WTC11 (cell line): ENCODE results near the gene ADCY5. TPM values are rescaled to one million over a fixed set of nuclear protein-coding genes. Genes with fewer than 3 reads are reported as not detected.

Experiments
- ATAC-seq: fragments of 200-7000 bp; cut with Tn5 transposase; 2 replicates; pipeline ENCODE4 v1.10.0; 2021; ENCODE audit warnings: mild to moderate bottlenecking, moderate library complexity
- CTCF ChIA-PET: fragments of 300-600 bp; sonication (Branson Sonifier 250); formaldehyde crosslinking; loops from one replicate; lab custom pipeline; 2021; ENCODE audit warnings: antibody characterized with exemption; lab: Charles Lee
- POLR2A ChIA-PET: fragments of 350-600 bp; sonication (Branson Sonifier 250); formaldehyde crosslinking; loops from one replicate; lab custom pipeline; 2021; ENCODE audit warnings: antibody characterized with exemption; lab: Charles Lee
- DNase-seq: peaks from one replicate; pipeline ENCODE4 v3.0.0; 2021; ENCODE audit warnings: low spot score
- H3K27ac Mint-ChIP-seq: 2 replicates; pipeline ENCODE4 v1.8.0; 2021; ENCODE audit warnings: mixed read lengths
- H3K27me3 Mint-ChIP-seq: 2 replicates; pipeline ENCODE4 v1.8.0; 2021; ENCODE audit warnings: low read depth, mild to moderate bottlenecking, moderate library complexity, mixed read lengths
- H3K36me3 Mint-ChIP-seq: 2 replicates; pipeline ENCODE4 v1.8.0; 2021; ENCODE audit warnings: mixed read lengths
- H3K4me1 Mint-ChIP-seq: 2 replicates; pipeline ENCODE4 v1.8.0; 2022; ENCODE audit warnings: mixed read lengths
- H3K4me3 Mint-ChIP-seq: 2 replicates; pipeline ENCODE4 v1.8.0; 2021; ENCODE audit warnings: mild to moderate bottlenecking, moderate library complexity, mixed read lengths
- H3K9me3 Mint-ChIP-seq: 2 replicates; pipeline ENCODE4 v1.8.0; 2021; ENCODE audit warnings: mixed read lengths
- CREB1 ChIP-seq: sonication (generic); formaldehyde crosslinking; IDR thresholded peaks from 2 replicates; pipeline ENCODE4 v1.8.0; 2023; ENCODE audit warnings: mild to moderate bottlenecking, missing genetic modification reagents
- E2F4 ChIP-seq: sonication (generic); formaldehyde crosslinking; IDR thresholded peaks from 2 replicates; pipeline ENCODE4 v1.8.1; 2022; ENCODE audit warnings: low read depth, mild to moderate bottlenecking, moderate library complexity, missing genetic modification reagents, borderline replicate concordance
- ELF4 ChIP-seq: sonication (generic); formaldehyde crosslinking; IDR thresholded peaks from 2 replicates; pipeline ENCODE4 v1.8.1; 2022; ENCODE audit warnings: low read depth, mild to moderate bottlenecking, moderate library complexity, missing genetic modification reagents
- EMX1 ChIP-seq: fragments of 250-450 bp; sonication (Bioruptor Pico); IDR thresholded peaks from 2 replicates; pipeline ENCODE4 v1.8.0; 2021; ENCODE audit warnings: mild to moderate bottlenecking
- ERG ChIP-seq: fragments of 250-450 bp; sonication (Bioruptor Pico); IDR thresholded peaks from 2 replicates; pipeline ENCODE4 v1.8.0; 2021; ENCODE audit warnings: mild to moderate bottlenecking
- FOXK1 ChIP-seq: sonication (generic); formaldehyde crosslinking; IDR thresholded peaks from 2 replicates; pipeline ENCODE4 v1.8.0; 2022; ENCODE audit warnings: mild to moderate bottlenecking, moderate library complexity, missing genetic modification reagents
- GRHL2 ChIP-seq: fragments of 250-450 bp; sonication (Bioruptor Pico); IDR thresholded peaks from 2 replicates; pipeline ENCODE4 v1.8.0; 2022; ENCODE audit warnings: mild to moderate bottlenecking, moderate library complexity; ENCODE audit not compliant: insufficient replicate concordance, severe bottlenecking
- IRF2 ChIP-seq: sonication (generic); formaldehyde crosslinking; IDR thresholded peaks from 2 replicates; pipeline ENCODE4 v1.8.0; 2022; ENCODE audit warnings: low read depth, missing genetic modification reagents, borderline replicate concordance
- NR2C2 ChIP-seq: sonication (generic); formaldehyde crosslinking; IDR thresholded peaks from 2 replicates; pipeline ENCODE4 v1.8.0; 2022; ENCODE audit warnings: mild to moderate bottlenecking, missing genetic modification reagents
- NR3C1 ChIP-seq: sonication (generic); formaldehyde crosslinking; conservative IDR thresholded peaks from 2 replicates; pipeline ENCODE4 v1.8.1; 2023; ENCODE audit warnings: low read depth, mild to moderate bottlenecking, missing genetic modification reagents
- RELA ChIP-seq: sonication (generic); formaldehyde crosslinking; IDR thresholded peaks from 2 replicates; pipeline ENCODE4 v1.8.1; 2022; ENCODE audit warnings: missing genetic modification reagents, mild to moderate bottlenecking, borderline replicate concordance
- SMAD4 ChIP-seq: sonication (generic); formaldehyde crosslinking; IDR thresholded peaks from 2 replicates; pipeline ENCODE4 v1.8.0; 2022; ENCODE audit warnings: mild to moderate bottlenecking, missing genetic modification reagents
- TCF7 ChIP-seq: sonication (generic); formaldehyde crosslinking; IDR thresholded peaks from 2 replicates; pipeline ENCODE4 v1.8.0; 2022; ENCODE audit warnings: mild to moderate bottlenecking, low read depth, missing genetic modification reagents, moderate library complexity
- ZNF232 ChIP-seq: sonication (generic); formaldehyde crosslinking; IDR thresholded peaks from 2 replicates; pipeline ENCODE4 v1.8.0; 2022; ENCODE audit warnings: mild to moderate bottlenecking, missing genetic modification reagents
- ZNF263 ChIP-seq: sonication (generic); formaldehyde crosslinking; IDR thresholded peaks from 2 replicates; pipeline ENCODE4 v1.8.1; 2022; ENCODE audit warnings: low read depth, mild to moderate bottlenecking, moderate library complexity, missing genetic modification reagents
- ZNF317 ChIP-seq: sonication (generic); formaldehyde crosslinking; IDR thresholded peaks from 2 replicates; pipeline ENCODE4 v1.8.1; 2023; ENCODE audit warnings: low read depth, mild to moderate bottlenecking, moderate library complexity, missing genetic modification reagents, borderline replicate concordance
- ZNF416 ChIP-seq: fragments of 250-450 bp; sonication (Bioruptor Pico); IDR thresholded peaks from 2 replicates; pipeline ENCODE4 v1.9.0; 2021; ENCODE audit warnings: mild to moderate bottlenecking, inconsistent platforms
- ZNF423 ChIP-seq: fragments of 250-450 bp; sonication (Bioruptor Pico); IDR thresholded peaks from 2 replicates; pipeline ENCODE4 v2.1.2; 2022; ENCODE audit warnings: mild to moderate bottlenecking, moderate library complexity
- total RNA-seq: library from RNA; stranded (reverse); gene quantifications from 3 replicates; pipeline ENCODE4 v1.2.3, GENCODE V29; 2021
- TF ChIP-seq, protein P1 (sequence below): sonication (generic); formaldehyde crosslinking; IDR thresholded peaks from 2 replicates; pipeline ENCODE4 v1.8.0; 2022; ENCODE audit warnings: mild to moderate bottlenecking, missing genetic modification reagents
- TF ChIP-seq, protein P2 (sequence below): fragments of 200-600 bp; IDR thresholded peaks from 2 replicates; pipeline ENCODE4 v1.8.0; 2022; ENCODE audit warnings: antibody characterized with exemption
- TF ChIP-seq, protein P3 (sequence below): fragments of 250-450 bp; sonication (Bioruptor Pico); IDR thresholded peaks from 2 replicates; pipeline ENCODE4 v1.9.0; 2021; ENCODE audit warnings: mild to moderate bottlenecking
- TF ChIP-seq, protein P4 (sequence below): sonication (generic); formaldehyde crosslinking; IDR thresholded peaks from 2 replicates; pipeline ENCODE4 v1.8.1; 2022; ENCODE audit warnings: mild to moderate bottlenecking, missing genetic modification reagents, moderate library complexity, borderline replicate concordance

ADCY5 gene
- total RNA-seq, 1 experiment from 2014 or later, result 23.5 TPM

DNA sequence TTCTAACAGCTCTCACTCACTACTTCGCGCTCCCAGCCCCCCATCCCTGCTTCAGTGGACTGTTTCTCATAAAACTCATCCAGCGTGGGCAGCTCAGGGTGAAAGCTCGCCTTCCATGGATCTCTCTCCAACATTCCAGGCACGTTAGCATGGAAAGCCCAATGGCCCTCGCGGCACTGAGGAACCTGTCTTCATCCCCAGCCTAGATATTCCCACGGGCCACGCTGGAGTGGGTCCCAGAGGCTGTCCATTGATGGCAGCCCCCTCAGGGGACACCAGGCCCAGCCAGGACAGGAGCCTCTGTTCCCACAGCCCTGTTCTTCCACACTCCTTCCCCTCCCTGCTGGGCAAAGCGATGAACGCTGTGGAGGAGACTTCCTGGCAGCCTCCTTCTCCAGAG lies 126.0 kb downstream of the ADCY5 start:
- Mint-ChIP-seq H3K36me3 (peaks cover 3% of the 10 kb centered on the region; the same call in 1 of the 2 replicates), H3K27me3 (no peaks in the 10 kb centered on the region), H3K27ac (no peak overlapping the region), H3K4me1 (peaks cover 61% of the 10 kb centered on the region), H3K4me3 (no peak overlapping the region), H3K9me3 (peaks cover 3% of the 10 kb centered on the region; the same call in 1 of the 2 replicates)
- ChIA-PET CTCF (interaction anchor here (1.0 to 3.2 kb wide), 6 partner anchors 8 to 166 kb away, joined by 3 to 13 read pairs (median 6); no protein-coding TSS in a partner anchor), POLR2A (interaction anchor here (1.6 kb wide), 1 partner anchor 7 kb away, joined by 4 read pairs; no protein-coding TSS in a partner anchor)
- ATAC-seq (no peak), DNase-seq (no peak)
- TF ChIP-seq, protein P1, sequence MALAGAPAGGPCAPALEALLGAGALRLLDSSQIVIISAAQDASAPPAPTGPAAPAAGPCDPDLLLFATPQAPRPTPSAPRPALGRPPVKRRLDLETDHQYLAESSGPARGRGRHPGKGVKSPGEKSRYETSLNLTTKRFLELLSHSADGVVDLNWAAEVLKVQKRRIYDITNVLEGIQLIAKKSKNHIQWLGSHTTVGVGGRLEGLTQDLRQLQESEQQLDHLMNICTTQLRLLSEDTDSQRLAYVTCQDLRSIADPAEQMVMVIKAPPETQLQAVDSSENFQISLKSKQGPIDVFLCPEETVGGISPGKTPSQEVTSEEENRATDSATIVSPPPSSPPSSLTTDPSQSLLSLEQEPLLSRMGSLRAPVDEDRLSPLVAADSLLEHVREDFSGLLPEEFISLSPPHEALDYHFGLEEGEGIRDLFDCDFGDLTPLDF (CRISPR knock-in tag), result no peak
- TF ChIP-seq, protein P2, sequence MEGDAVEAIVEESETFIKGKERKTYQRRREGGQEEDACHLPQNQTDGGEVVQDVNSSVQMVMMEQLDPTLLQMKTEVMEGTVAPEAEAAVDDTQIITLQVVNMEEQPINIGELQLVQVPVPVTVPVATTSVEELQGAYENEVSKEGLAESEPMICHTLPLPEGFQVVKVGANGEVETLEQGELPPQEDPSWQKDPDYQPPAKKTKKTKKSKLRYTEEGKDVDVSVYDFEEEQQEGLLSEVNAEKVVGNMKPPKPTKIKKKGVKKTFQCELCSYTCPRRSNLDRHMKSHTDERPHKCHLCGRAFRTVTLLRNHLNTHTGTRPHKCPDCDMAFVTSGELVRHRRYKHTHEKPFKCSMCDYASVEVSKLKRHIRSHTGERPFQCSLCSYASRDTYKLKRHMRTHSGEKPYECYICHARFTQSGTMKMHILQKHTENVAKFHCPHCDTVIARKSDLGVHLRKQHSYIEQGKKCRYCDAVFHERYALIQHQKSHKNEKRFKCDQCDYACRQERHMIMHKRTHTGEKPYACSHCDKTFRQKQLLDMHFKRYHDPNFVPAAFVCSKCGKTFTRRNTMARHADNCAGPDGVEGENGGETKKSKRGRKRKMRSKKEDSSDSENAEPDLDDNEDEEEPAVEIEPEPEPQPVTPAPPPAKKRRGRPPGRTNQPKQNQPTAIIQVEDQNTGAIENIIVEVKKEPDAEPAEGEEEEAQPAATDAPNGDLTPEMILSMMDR, result no peak
- TF ChIP-seq GRHL2 (CRISPR knock-in tag) (no peak), NR2C2 (CRISPR knock-in tag) (no peak), NR3C1 (no peak), ZNF416 (CRISPR knock-in tag) (no peak), EMX1 (CRISPR knock-in tag) (no peak), CREB1 (no peak), TCF7 (CRISPR knock-in tag) (no peak), RELA (no peak), SMAD4 (no peak), FOXK1 (no peak), ZNF423 (CRISPR knock-in tag) (no peak), IRF2 (CRISPR knock-in tag) (no peak)

DNA sequence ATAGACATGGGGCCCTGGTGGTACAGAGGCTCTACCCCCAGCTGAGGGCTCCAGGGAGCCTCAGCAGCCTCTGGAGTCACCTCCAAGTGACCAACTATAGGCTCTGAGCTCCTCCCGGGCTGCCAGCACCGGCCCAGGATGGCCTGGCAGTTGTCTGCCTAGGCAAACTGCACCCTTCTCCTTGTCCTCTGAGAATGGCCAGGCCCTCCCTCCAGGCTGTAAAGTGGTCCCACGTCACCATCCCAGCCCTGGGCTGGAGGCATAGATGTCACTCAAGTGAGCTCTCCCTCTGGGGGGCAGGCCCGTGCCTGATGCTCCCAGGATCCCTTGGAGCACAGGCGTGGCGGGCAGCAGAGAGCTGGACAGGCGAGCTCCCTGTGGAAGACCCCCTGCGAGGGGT lies 127.1 kb downstream of the ADCY5 start:
- Mint-ChIP-seq H3K9me3 (peaks cover 3% of the 10 kb centered on the region; the same call in 1 of the 2 replicates), H3K4me1 (peaks cover 61% of the 10 kb centered on the region), H3K4me3 (no peak overlapping the region), H3K36me3 (peaks cover 3% of the 10 kb centered on the region; the same call in 1 of the 2 replicates), H3K27me3 (no peaks in the 10 kb centered on the region), H3K27ac (no peak overlapping the region)
- TF ChIP-seq CREB1 (no peak), ZNF317 (no peak), NR2C2 (CRISPR knock-in tag) (no peak), ERG (CRISPR knock-in tag) (no peak), E2F4 (CRISPR knock-in tag) (no peak), ELF4 (CRISPR knock-in tag) (no peak), ZNF232 (CRISPR knock-in tag) (no peak), ZNF263 (CRISPR knock-in tag) (no peak)
- TF ChIP-seq, protein P3, sequence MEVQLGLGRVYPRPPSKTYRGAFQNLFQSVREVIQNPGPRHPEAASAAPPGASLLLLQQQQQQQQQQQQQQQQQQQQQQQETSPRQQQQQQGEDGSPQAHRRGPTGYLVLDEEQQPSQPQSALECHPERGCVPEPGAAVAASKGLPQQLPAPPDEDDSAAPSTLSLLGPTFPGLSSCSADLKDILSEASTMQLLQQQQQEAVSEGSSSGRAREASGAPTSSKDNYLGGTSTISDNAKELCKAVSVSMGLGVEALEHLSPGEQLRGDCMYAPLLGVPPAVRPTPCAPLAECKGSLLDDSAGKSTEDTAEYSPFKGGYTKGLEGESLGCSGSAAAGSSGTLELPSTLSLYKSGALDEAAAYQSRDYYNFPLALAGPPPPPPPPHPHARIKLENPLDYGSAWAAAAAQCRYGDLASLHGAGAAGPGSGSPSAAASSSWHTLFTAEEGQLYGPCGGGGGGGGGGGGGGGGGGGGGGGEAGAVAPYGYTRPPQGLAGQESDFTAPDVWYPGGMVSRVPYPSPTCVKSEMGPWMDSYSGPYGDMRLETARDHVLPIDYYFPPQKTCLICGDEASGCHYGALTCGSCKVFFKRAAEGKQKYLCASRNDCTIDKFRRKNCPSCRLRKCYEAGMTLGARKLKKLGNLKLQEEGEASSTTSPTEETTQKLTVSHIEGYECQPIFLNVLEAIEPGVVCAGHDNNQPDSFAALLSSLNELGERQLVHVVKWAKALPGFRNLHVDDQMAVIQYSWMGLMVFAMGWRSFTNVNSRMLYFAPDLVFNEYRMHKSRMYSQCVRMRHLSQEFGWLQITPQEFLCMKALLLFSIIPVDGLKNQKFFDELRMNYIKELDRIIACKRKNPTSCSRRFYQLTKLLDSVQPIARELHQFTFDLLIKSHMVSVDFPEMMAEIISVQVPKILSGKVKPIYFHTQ (CRISPR knock-in tag), result no peak
- TF ChIP-seq, protein P4, sequence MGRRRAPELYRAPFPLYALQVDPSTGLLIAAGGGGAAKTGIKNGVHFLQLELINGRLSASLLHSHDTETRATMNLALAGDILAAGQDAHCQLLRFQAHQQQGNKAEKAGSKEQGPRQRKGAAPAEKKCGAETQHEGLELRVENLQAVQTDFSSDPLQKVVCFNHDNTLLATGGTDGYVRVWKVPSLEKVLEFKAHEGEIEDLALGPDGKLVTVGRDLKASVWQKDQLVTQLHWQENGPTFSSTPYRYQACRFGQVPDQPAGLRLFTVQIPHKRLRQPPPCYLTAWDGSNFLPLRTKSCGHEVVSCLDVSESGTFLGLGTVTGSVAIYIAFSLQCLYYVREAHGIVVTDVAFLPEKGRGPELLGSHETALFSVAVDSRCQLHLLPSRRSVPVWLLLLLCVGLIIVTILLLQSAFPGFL (CRISPR knock-in tag), result no peak
- CTCF ChIA-PET, result interaction anchor here (1.2 to 3.2 kb wide), 5 partner anchors 10 to 167 kb away, joined by 5 to 13 read pairs (median 6); no protein-coding TSS in a partner anchor
- ATAC-seq, result no peak
- POLR2A ChIA-PET, result no interaction called here
- DNase-seq, result no peak
